HEK293 (cell line): ENCODE data around the gene THTPA.

Source experiments
- GLIS1 ChIP-seq: fragments of 450-650 bp; formaldehyde crosslinking; IDR thresholded peaks from 2 replicates; pipeline ENCODE4 v1.5.1; 2016; ENCODE audit warnings: missing biosample characterization, missing genetic modification characterization
- GLIS2 ChIP-seq: fragments of 450-650 bp; formaldehyde crosslinking; IDR thresholded peaks from 2 replicates; pipeline ENCODE4 v1.5.1; 2016; ENCODE audit warnings: missing biosample characterization, missing genetic modification characterization
- HIC1 ChIP-seq: fragments of 450-650 bp; formaldehyde crosslinking; IDR thresholded peaks from 2 replicates; pipeline ENCODE4 v1.5.1; 2016; ENCODE audit warnings: missing biosample characterization, missing genetic modification characterization
- IKZF3 ChIP-seq: fragments of 450-650 bp; IDR thresholded peaks from 2 replicates; pipeline ENCODE4 v1.5.0; 2018; ENCODE audit warnings: missing biosample characterization, mild to moderate bottlenecking, missing genetic modification characterization, moderate library complexity
- KLF17 ChIP-seq: fragments of 450-650 bp; formaldehyde crosslinking; IDR thresholded peaks from 2 replicates; pipeline ENCODE4 v1.5.1; 2016; ENCODE audit warnings: missing biosample characterization, missing genetic modification characterization
- KLF9 ChIP-seq: fragments of 450-650 bp; formaldehyde crosslinking; IDR thresholded peaks from 2 replicates; pipeline ENCODE4 v1.5.1; 2016; ENCODE audit warnings: missing biosample characterization, missing genetic modification characterization, low read depth
- OSR2 ChIP-seq: fragments of 450-650 bp; formaldehyde crosslinking; IDR thresholded peaks from 2 replicates; pipeline ENCODE4 v1.5.1; 2016; ENCODE audit warnings: missing biosample characterization, missing genetic modification characterization
- ZBTB20 ChIP-seq: fragments of 450-650 bp; formaldehyde crosslinking; IDR thresholded peaks from 2 replicates; pipeline ENCODE4 v1.5.1; 2016; ENCODE audit warnings: missing biosample characterization, missing genetic modification characterization
- ZBTB48 ChIP-seq: fragments of 450-650 bp; formaldehyde crosslinking; IDR thresholded peaks from 2 replicates; pipeline ENCODE4 v1.5.1; 2016; ENCODE audit warnings: missing biosample characterization, missing genetic modification characterization
- ZBTB8A ChIP-seq: fragments of 450-650 bp; formaldehyde crosslinking; IDR thresholded peaks from 2 replicates; pipeline ENCODE4 v1.5.1; 2016; ENCODE audit warnings: missing biosample characterization, missing genetic modification characterization
- ZEB2 ChIP-seq: fragments of 450-650 bp; formaldehyde crosslinking; IDR thresholded peaks from 2 replicates; pipeline ENCODE4 v1.5.1; 2016; ENCODE audit warnings: missing biosample characterization, missing genetic modification characterization
- ZNF10 ChIP-seq: fragments of 450-650 bp; formaldehyde crosslinking; IDR thresholded peaks from 2 replicates; pipeline ENCODE4 v1.5.1; 2017; ENCODE audit warnings: missing biosample characterization, missing genetic modification characterization
- ZNF24 ChIP-seq: fragments of 450-650 bp; formaldehyde crosslinking; IDR thresholded peaks from 2 replicates; pipeline ENCODE4 v1.5.1; 2016; ENCODE audit warnings: missing biosample characterization, missing genetic modification characterization
- ZNF280C ChIP-seq: fragments of 450-650 bp; formaldehyde crosslinking; IDR thresholded peaks from 2 replicates; pipeline ENCODE4 v1.5.1; 2016; ENCODE audit warnings: missing biosample characterization, missing genetic modification characterization
- ZNF341 ChIP-seq: fragments of 450-650 bp; formaldehyde crosslinking; IDR thresholded peaks from 2 replicates; pipeline ENCODE4; 2016; ENCODE audit warnings: low read depth, missing biosample characterization, missing genetic modification characterization
- ZNF366 ChIP-seq: fragments of 450-650 bp; formaldehyde crosslinking; conservative IDR thresholded peaks from 2 replicates; pipeline ENCODE4 v1.5.1; 2016; ENCODE audit warnings: missing biosample characterization, missing genetic modification characterization
- ZNF488 ChIP-seq: fragments of 450-650 bp; formaldehyde crosslinking; IDR thresholded peaks from 2 replicates; pipeline ENCODE4 v1.5.1; 2016; ENCODE audit warnings: missing biosample characterization, missing genetic modification characterization
- ZNF518A ChIP-seq: fragments of 450-650 bp; formaldehyde crosslinking; conservative IDR thresholded peaks from 2 replicates; pipeline ENCODE4 v1.5.1; 2016; ENCODE audit warnings: low read depth, missing biosample characterization, missing genetic modification characterization
- ZNF629 ChIP-seq: fragments of 450-650 bp; formaldehyde crosslinking; IDR thresholded peaks from 2 replicates; pipeline ENCODE4 v1.5.1; 2017; ENCODE audit warnings: missing biosample characterization, missing genetic modification characterization
- ZNF692 ChIP-seq: fragments of 450-650 bp; formaldehyde crosslinking; IDR thresholded peaks from 2 replicates; pipeline ENCODE4 v1.5.1; 2016; ENCODE audit warnings: missing biosample characterization, missing genetic modification characterization
- ZSCAN30 ChIP-seq: fragments of 450-650 bp; IDR thresholded peaks from 2 replicates; pipeline ENCODE4 v1.5.1; 2018; ENCODE audit warnings: missing biosample characterization, mild to moderate bottlenecking, missing genetic modification characterization, moderate library complexity

Gene THTPA

GRCh38 chr14:23567186-23568020 is 11.3 kb downstream of the THTPA start, which contains the start of gene AP1G2 (continued):
- TF ChIP-seq ZNF488 (no peak), IKZF3 (tag by site-specific recombination) (peak; percentile 75), ZNF10 (peak; percentile 54; the same call in 1 of the 2 replicates), ZNF341 (peak; percentile 97), GLIS1 (tag by site-specific recombination) (peak; percentile 93), ZSCAN30 (tag by site-specific recombination) (0 out of 2 replicates have a peak, but pooled peaks have one; percentile 15), ZNF24 (tag by site-specific recombination) (peak; percentile 68; the same call in 1 of the 2 replicates), ZBTB20 (peak; percentile 97), ZBTB8A (tag by site-specific recombination) (peak; percentile 61; the same call in 1 of the 2 replicates), ZNF518A (0 out of 2 replicates have a peak, but pooled peaks have one; percentile 27), GLIS2 (tag by site-specific recombination) (peak; percentile 99), KLF9 (tag by site-specific recombination) (peak; percentile 81), HIC1 (tag by site-specific recombination) (peak; percentile 76), KLF17 (tag by site-specific recombination) (peak; percentile 81), OSR2 (tag by site-specific recombination) (peak; percentile 25; the same call in 1 of the 2 replicates), ZBTB48 (tag by site-specific recombination) (peak; percentile 83; the same call in 1 of the 2 replicates), ZNF280C (tag by site-specific recombination) (no peak), ZEB2 (tag by site-specific recombination) (peak; percentile 98), ZNF629 (tag by site-specific recombination) (peak; percentile 62; the same call in 1 of the 2 replicates), ZNF692 (tag by site-specific recombination) (peak; percentile 77), ZNF366 (peak; percentile 84)
- TF ChIP-seq, all 188 proteins: peak for 46
